Lower leg skin (tissue), 4 donors: ENCODE results near the gene ERGIC3. TPM values are rescaled to one million over a fixed set of nuclear protein-coding genes. Genes with fewer than 3 reads are reported as not detected.

Experiments used
- DNase-seq, 2 donors: peaks; one replicate each; pipeline ENCODE4 v3.0.0-alpha.2; 2019; ENCODE audit warnings: low spot score in 2 of 2
- H3K4me3 ChIP-seq: fragments of 200-600 bp; sonication (generic); 2 replicates; pipeline ENCODE4 v1.5.1; 2017; ENCODE audit warnings: mild to moderate bottlenecking, low read depth; ENCODE audit not compliant: poor library complexity, severe bottlenecking
- POLR2A ChIP-seq, 2 donors: fragments of 450-650 bp; IDR thresholded peaks; one replicate each; pipeline ENCODE4 v1.6.1; 2016 to 2017; ENCODE audit warnings: antibody characterized with exemption in 2 of 2, mild to moderate bottlenecking in 1 of 2, moderate library complexity in 1 of 2
- WGBS, 2 donors: methylation state at CpG; one replicate each; pipeline ENCODE4 v1.1.5; 2018; 5-methylcytosine and 5-hydroxymethylcytosine counted together
- intact Hi-C: fragments of 100-400 bp; cut with DNase I; formaldehyde crosslinking; loops from one replicate; pipeline ENCODE4 v1.15.0; 2023; ENCODE audit warnings: low total_unique reads
- total RNA-seq, 4 donors: library from RNA; depleted of rRNA; stranded (reverse); fragments of >200 nt; gene quantifications; one replicate each; pipeline ENCODE4 v1.1.0, GENCODE V29; 2016
- TF ChIP-seq, protein P1 (sequence below), 3 donors: fragments of 450-650 bp; IDR thresholded peaks; one replicate each; pipeline ENCODE4 v1.5.1; 2016; ENCODE audit warnings: antibody characterized with exemption in 3 of 3, mild to moderate bottlenecking in 3 of 3, moderate library complexity in 2 of 3

Gene ERGIC3
- total RNA-seq, 4 donors from 2014 or later = 148 to 222 (median 201) TPM

DNA sequence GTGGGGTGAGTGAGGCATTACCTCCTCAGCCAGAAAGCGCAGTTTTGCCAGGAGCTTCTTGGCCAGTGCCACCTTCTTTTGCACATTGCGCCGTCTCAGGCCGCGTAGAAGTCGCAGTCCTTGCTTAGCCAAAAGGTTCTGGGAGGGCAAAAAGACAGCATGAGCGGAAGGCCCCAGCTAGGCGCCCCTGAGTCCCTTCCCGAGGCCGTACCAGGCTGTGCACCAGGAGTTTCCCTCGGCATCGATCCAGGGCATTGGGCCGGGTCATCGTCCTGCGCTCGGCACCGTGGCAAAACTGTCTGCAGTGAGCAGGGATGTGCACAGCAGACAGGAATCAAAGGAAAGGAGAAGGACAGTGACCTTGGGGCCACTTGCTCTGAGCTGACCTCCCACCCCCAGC is 53.6 kb downstream of the ERGIC3 start:
- WGBS, 2 donors = 54 to 76% methylated on average over 17 of the region's 17 CpGs
- intact Hi-C loops = no loop called here
- H3K4me3 ChIP-seq = no peak overlapping the region
- no peak for DNase-seq
- TF ChIP-seq, protein P1, sequence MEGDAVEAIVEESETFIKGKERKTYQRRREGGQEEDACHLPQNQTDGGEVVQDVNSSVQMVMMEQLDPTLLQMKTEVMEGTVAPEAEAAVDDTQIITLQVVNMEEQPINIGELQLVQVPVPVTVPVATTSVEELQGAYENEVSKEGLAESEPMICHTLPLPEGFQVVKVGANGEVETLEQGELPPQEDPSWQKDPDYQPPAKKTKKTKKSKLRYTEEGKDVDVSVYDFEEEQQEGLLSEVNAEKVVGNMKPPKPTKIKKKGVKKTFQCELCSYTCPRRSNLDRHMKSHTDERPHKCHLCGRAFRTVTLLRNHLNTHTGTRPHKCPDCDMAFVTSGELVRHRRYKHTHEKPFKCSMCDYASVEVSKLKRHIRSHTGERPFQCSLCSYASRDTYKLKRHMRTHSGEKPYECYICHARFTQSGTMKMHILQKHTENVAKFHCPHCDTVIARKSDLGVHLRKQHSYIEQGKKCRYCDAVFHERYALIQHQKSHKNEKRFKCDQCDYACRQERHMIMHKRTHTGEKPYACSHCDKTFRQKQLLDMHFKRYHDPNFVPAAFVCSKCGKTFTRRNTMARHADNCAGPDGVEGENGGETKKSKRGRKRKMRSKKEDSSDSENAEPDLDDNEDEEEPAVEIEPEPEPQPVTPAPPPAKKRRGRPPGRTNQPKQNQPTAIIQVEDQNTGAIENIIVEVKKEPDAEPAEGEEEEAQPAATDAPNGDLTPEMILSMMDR (IDR thresholded peaks at IDR 0.05) = no peak
- TF ChIP-seq POLR2A (IDR thresholded peaks at IDR 0.05) = no peak

DNA sequence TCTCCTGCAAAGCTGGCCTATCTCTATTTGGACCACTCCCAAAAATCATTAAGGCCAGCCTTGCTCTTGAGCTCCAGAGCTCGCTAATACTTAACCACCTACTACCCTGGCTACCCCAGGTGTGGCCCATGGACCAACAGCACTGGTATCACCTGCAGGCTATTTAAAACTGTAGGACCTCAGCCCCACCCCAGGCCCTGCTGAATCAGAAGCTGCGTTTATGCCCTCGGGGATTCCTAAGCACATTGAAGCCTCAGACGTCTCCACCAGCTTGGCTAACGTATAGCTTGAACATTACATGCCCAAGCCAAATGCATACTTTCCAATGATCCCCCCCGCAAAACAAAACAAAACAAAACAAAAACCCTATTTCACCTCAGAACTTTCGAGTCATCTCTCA is 54.0 kb downstream of the ERGIC3 start:
- TF ChIP-seq, protein P1 (IDR thresholded peaks at IDR 0.05) = no peak
- TF ChIP-seq POLR2A (IDR thresholded peaks at IDR 0.05) = no peak
- 46 to 67% methylated on average over 7 of the region's 7 CpGs for WGBS, 2 donors
- no peak overlapping the region for H3K4me3 ChIP-seq
- DNase-seq = no peak
- intact Hi-C loops = no loop called here

DNA sequence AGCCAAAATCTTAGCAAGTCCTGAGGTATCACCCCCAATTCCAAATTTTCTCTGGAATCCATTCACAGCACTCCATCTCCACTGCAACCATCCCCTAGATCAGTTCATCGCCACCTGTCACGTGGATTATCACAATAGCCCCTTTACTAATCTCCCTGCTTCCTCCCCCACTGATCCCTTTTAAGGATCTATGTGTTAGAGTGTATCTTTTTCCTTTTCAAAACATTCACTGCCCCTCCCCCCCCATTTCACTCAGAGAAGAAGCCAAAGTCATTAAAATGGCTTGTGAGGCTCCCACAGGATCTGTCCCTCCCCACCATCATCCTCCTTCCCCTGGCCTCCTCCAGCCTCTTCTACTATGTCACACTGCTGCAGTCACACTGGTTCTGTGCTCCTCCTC is 55.3 kb downstream of the ERGIC3 start:
- no peak for TF ChIP-seq POLR2A (IDR thresholded peaks at IDR 0.05)
- TF ChIP-seq, protein P1 (IDR thresholded peaks at IDR 0.05) = no peak
- 90 to 96% methylated on average over 2 of the region's 2 CpGs for WGBS, 2 donors
- DNase-seq = no peak
- intact Hi-C loops = no loop called here
- H3K4me3 ChIP-seq = no peak overlapping the region

DNA sequence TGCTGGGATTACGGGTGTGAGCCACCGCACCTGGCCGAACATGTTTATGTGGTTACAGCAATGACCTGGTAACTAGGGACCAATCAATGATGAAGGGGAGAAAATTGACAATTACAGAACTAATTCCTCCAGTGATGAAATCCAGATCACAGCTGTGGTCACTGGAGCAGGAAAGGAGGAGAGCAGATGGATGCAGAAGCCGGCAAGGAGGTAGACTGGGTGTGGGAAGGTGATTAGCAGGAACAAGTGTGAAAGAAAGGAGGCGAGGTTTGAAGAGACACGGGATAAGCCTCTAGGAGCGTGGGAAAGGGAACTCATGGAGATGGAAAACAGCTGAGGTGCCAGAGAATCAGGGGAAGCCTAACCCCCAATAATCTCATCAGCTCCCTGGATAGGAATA is 56.6 kb downstream of the ERGIC3 start:
- no peak for DNase-seq
- no peak overlapping the region for H3K4me3 ChIP-seq
- whole genome bisulfite sequencing, 2 donors = 58 to 62% methylated on average over 7 of the region's 7 CpGs
- TF ChIP-seq, protein P1 (IDR thresholded peaks at IDR 0.05) = no peak
- no peak for TF ChIP-seq POLR2A (IDR thresholded peaks at IDR 0.05)
- intact Hi-C loops = no loop called here

DNA sequence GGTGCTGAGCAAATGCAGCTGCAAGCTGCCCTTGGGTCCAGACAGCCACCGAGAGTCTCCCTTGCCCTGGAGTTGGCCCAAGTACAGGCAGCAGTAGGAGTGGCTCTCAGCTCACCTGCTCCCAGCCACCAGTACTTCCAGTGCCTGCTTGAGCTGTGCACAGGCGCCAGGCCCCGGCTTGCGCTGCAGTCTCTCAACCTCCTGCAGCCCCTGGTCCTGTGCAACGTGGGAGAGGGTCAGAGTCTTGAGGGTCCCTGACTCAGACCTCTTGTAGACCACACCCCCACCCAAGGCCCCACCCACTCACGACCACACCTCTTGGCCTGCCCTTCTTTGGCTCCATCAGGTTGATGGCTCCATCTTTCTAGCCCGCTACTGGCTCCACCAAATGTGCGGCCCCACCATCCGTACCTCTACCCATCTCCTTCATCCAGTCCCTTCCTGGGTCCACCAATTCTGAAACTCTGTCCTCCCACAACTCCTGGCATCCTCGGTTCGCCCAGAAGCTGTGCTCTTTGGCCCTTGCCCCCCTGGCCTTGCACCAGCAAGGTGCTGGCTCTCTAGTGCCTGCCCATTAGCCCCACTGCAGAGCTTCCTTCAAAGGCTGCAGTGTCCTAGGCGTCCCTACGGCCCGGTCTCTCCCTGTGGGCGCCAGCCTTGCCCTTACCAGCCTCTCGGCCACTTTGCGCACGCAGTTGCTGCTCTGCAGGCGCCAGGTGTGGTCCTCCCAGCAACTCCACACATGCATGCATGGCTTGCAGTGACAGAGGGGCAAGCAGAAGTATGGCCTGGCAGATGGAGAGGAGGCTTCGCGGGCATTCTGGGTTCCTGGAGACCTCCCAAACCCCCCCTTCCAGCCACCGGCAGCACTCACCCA is 57.3 kb downstream of the ERGIC3 start:
- no peak for DNase-seq
- TF ChIP-seq POLR2A (IDR thresholded peaks at IDR 0.05) = no peak
- TF ChIP-seq, protein P1 (IDR thresholded peaks at IDR 0.05) = no peak
- H3K4me3 ChIP-seq = no peak overlapping the region
- intact Hi-C loops = no loop called here
- WGBS, 2 donors = 74 to 80% methylated on average over 19 to 22 of the region's 22 CpGs

DNA sequence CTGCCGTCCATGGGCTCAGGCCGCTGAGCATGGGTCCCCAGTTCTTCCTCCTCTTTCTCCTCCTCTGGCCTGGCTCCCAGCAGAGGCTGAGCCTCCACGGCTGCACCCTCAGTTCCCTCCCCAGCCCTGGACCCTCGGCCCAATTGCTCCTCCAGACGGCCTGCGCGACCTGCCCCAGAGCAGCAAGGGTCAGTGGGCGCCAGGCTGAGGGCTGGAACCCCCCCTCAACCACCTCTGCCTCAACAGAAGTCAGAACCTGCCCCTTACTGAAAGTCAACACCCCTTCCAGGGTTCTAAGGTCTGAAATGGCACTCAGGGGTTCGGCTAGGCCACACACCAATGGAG is 57.9 kb downstream of the ERGIC3 start:
- DNase-seq = no peak
- 87 to 91% methylated on average over 9 of the region's 9 CpGs for WGBS, 2 donors
- H3K4me3 ChIP-seq = no peak overlapping the region
- intact Hi-C loops = no loop called here
- TF ChIP-seq, protein P1 (IDR thresholded peaks at IDR 0.05) = no peak
- no peak for TF ChIP-seq POLR2A (IDR thresholded peaks at IDR 0.05)
